Liver (tissue), 3 donors: ENCODE results near the gene GABRA5.

Experiments
- GABPA ChIP-seq, 2 donors: IDR thresholded peaks in 1 of 2; conservative IDR thresholded peaks in 1 of 2; 2 replicates each; pipeline ENCODE4 v1.6.1; 2016; ENCODE audit warnings: antibody characterized with exemption in 2 of 2, mild to moderate bottlenecking in 1 of 2, moderate library complexity in 1 of 2
- RAD21 ChIP-seq, 2 donors: IDR thresholded peaks; 2 replicates each; pipeline ENCODE4 v1.6.1; 2016; ENCODE audit warnings: antibody characterized with exemption in 2 of 2, mild to moderate bottlenecking in 2 of 2
- REST ChIP-seq: IDR thresholded peaks from 2 replicates; pipeline ENCODE4 v1.6.1; 2016; ENCODE audit warnings: antibody characterized with exemption, mild to moderate bottlenecking
- SP1 ChIP-seq: IDR thresholded peaks from 2 replicates; pipeline ENCODE4 v1.6.1; 2018; ENCODE audit warnings: antibody characterized with exemption, mild to moderate bottlenecking
- TF ChIP-seq, protein P1 (sequence below): fragments of 150-350 bp; IDR thresholded peaks from 2 replicates; pipeline ENCODE4 v1.5.1; 2017; ENCODE audit warnings: improper control_type of control experiment, low read depth, low read length; ENCODE audit not compliant: missing input control
- TF ChIP-seq, protein P2 (sequence below): IDR thresholded peaks from 2 replicates; pipeline ENCODE4 v1.6.1; 2016; ENCODE audit warnings: antibody characterized with exemption
- donor health status: healthy.
- donor health status: healthy.

DNA sequence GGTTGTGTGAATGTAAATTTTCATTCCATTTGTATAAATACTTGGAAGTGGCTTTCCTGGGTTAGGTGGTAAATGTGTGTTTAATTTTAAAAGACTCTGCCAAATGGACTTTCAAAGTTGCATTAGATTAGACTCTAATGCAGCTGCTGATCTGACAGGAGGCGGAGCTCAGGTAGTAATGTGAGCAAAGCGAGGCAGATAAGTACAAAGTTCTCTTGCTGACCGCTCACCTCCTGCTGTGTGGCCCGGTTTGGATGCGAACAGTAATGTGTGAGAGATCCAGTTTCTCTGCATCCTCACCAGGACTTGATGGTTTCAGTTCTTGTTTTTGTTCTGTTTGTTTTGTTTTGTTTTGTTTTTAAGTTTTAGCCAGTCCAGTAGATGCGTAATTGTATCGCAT is 34.9 kb upstream of the GABRA5 start:
- TF ChIP-seq GABPA (IDR thresholded peaks at IDR 0.05 in 1 of 2, conservative IDR thresholded peaks at IDR 0.05 in 1 of 2) (no peak), REST (no peak), SP1 (no peak), RAD21 (IDR thresholded peaks at IDR 0.05) (no peak)
- TF ChIP-seq, protein P1, sequence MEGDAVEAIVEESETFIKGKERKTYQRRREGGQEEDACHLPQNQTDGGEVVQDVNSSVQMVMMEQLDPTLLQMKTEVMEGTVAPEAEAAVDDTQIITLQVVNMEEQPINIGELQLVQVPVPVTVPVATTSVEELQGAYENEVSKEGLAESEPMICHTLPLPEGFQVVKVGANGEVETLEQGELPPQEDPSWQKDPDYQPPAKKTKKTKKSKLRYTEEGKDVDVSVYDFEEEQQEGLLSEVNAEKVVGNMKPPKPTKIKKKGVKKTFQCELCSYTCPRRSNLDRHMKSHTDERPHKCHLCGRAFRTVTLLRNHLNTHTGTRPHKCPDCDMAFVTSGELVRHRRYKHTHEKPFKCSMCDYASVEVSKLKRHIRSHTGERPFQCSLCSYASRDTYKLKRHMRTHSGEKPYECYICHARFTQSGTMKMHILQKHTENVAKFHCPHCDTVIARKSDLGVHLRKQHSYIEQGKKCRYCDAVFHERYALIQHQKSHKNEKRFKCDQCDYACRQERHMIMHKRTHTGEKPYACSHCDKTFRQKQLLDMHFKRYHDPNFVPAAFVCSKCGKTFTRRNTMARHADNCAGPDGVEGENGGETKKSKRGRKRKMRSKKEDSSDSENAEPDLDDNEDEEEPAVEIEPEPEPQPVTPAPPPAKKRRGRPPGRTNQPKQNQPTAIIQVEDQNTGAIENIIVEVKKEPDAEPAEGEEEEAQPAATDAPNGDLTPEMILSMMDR = no peak
- TF ChIP-seq, protein P2, sequence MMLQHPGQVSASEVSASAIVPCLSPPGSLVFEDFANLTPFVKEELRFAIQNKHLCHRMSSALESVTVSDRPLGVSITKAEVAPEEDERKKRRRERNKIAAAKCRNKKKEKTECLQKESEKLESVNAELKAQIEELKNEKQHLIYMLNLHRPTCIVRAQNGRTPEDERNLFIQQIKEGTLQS = no peak
